Activated CD4-positive, alpha-beta T cell treated with anti-CD3 and anti-CD28 coated beads, Interleukin-2, amount 10 ng/mL, durations not matched to agents 7 days and 5 days (primary cell): ENCODE results near the gene GNAT2. TPM values are rescaled to one million over a fixed set of nuclear protein-coding genes. Genes with fewer than 3 reads are reported as not detected.
"Not testable (repeated sequence)": the region's sequence is repeated elsewhere in the genome, so short reads cannot be mapped to it uniquely, and the experiment has no call there.

Experiments
- CTCF ChIA-PET: fragments of 350-600 bp; sonication (Branson Sonifier 250); formaldehyde crosslinking; loops from one replicate; lab custom pipeline; 2021; ENCODE audit warnings: antibody characterized with exemption; lab: Charles Lee
- POLR2A ChIA-PET: fragments of 350-600 bp; sonication (Branson Sonifier 250); formaldehyde crosslinking; loops from one replicate; lab custom pipeline; 2021; ENCODE audit warnings: antibody characterized with exemption; lab: Charles Lee
- DNase-seq: peaks from one replicate; pipeline ENCODE4 v3.0.0-alpha.2; 2020
- H3K27ac Mint-ChIP-seq: one replicate; pipeline ENCODE4 v1.8.0; 2021; ENCODE audit warnings: mild to moderate bottlenecking, moderate library complexity, mixed read lengths
- H3K27me3 Mint-ChIP-seq: one replicate; pipeline ENCODE4 v1.8.0; 2021; ENCODE audit warnings: mixed read lengths
- H3K36me3 Mint-ChIP-seq: one replicate; pipeline ENCODE4 v1.8.0; 2021; ENCODE audit warnings: low read depth, mixed read lengths
- H3K4me1 Mint-ChIP-seq: one replicate; pipeline ENCODE4 v1.8.0; 2021; ENCODE audit warnings: mixed read lengths
- H3K4me3 Mint-ChIP-seq: one replicate; pipeline ENCODE4 v1.8.0; 2021; ENCODE audit warnings: mild to moderate bottlenecking, moderate library complexity, mixed read lengths
- H3K9me3 Mint-ChIP-seq: one replicate; pipeline ENCODE4 v1.8.0; 2021; ENCODE audit warnings: mixed read lengths
- total RNA-seq, 2 experiments: library from RNA; stranded (reverse); gene quantifications; one replicate each; pipeline ENCODE4 v1.2.3, GENCODE V29; 2021

GNAT2 gene
- not detected for total RNA-seq

GRCh38 chr1:109619576-109620400 lies at the start of gene GNAT2, which contains the start of gene AMPD2:
Gene GNAT2, minus strand, starts transcription at chr1:109619616. Its CDS starts 6,746 bp downstream, at chr1:109612870.
Gene AMPD2, plus strand, starts transcription at chr1:109619837. Its CDS starts 1,339 bp downstream, at chr1:109621176.
- Mint-ChIP-seq H3K4me3 (peak within 1 kb of the TSS; percentile 84), H3K9me3 (no peaks in the 10 kb centered on the region), H3K27ac (peak within 1 kb of the TSS; percentile 94), H3K4me1 (peaks cover 66% of the 10 kb centered on the region), H3K27me3 (no peaks in the 10 kb centered on the region), H3K36me3 (peaks cover 11% of the 10 kb centered on the region)
- ChIA-PET POLR2A (interaction anchor here (0.8 to 1.2 kb wide), 2 partner anchors 71 to 74 kb away, joined by 3 read pairs; partner anchors contain the start of gene GNAI3), CTCF (interaction anchor here (1.0 to 3.7 kb wide), 11 partner anchors 11 to 364 kb away, joined by 3 to 10 read pairs (median 6); partner anchors contain the start of gene AHCYL1)
- peak; percentile 73 for DNase-seq

DNA sequence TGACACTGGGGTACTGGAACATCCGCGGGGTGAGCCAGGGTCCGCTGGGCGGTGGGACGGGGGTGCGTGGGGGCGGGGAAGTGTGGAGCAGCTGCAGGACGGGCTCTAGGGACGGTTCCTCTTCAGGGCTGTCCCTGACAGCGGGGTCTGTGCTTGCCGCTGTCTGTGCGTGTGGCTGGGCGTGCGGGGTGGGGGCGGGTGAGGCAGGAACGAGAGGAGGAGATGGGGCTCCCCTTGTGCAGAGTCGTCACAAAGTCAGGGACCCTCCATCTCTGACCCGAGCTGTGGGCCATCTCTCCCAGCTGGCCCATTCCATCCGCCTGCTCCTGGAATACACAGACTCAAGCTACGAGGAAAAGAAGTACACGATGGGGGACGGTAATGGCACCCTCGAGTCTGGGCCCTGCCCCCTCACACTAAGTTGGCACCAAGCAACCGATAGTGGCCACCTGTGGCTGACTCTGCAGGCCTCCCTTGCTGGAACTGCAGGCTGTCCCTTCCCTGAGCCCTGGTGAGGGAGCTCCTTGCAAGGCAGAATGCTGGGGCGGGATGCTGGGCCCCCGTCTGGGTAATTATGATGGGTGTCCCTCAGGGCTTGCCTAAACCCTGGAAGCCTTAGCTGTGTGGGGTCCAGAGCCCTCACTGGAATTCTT lies 48.8 kb upstream of the GNAT2 start:
- H3K4me3 Mint-ChIP-seq: peak overlapping the region; percentile 75
- peaks cover 2% of the 10 kb centered on the region for H3K36me3 Mint-ChIP-seq
- peak overlapping the region; percentile 75 for H3K27ac Mint-ChIP-seq
- CTCF ChIA-PET: interaction anchor here (0.6 to 1.8 kb wide), 5 partner anchors 28 to 1271 kb away, joined by 3 to 4 read pairs (median 3); no protein-coding TSS in a partner anchor
- H3K27me3 Mint-ChIP-seq: no peaks in the 10 kb centered on the region
- H3K9me3 Mint-ChIP-seq: no peaks in the 10 kb centered on the region
- POLR2A ChIA-PET: interaction anchor here (0.6 kb wide), 1 partner anchor 424 kb away, joined by 3 read pairs; no protein-coding TSS in a partner anchor
- DNase-seq: no peak
- peaks cover 27% of the 10 kb centered on the region for H3K4me1 Mint-ChIP-seq

GRCh38 chr1:109667452-109668122 lies 48.2 kb upstream of the GNAT2 start, which contains the start of gene GSTM2:
Gene GSTM2, plus strand, starts transcription at chr1:109668057. Its CDS starts 59 bp downstream, at chr1:109668116.
- peaks cover 2% of the 10 kb centered on the region for H3K36me3 Mint-ChIP-seq
- H3K4me1 Mint-ChIP-seq: peaks cover 27% of the 10 kb centered on the region
- ChIA-PET POLR2A (no interaction called here), CTCF (interaction anchor here (0.6 to 1.4 kb wide), 3 partner anchors 28 to 1272 kb away, joined by 3 to 4 read pairs (median 3); no protein-coding TSS in a partner anchor)
- H3K27ac Mint-ChIP-seq: peak within 1 kb of the TSS; percentile 75
- peak; percentile 89 for DNase-seq
- H3K4me3 Mint-ChIP-seq: peak within 1 kb of the TSS; percentile 75
- no peaks in the 10 kb centered on the region for H3K27me3 Mint-ChIP-seq
- no peaks in the 10 kb centered on the region for H3K9me3 Mint-ChIP-seq

- H3K4me3 Mint-ChIP-seq: no peak overlapping the region
- ChIA-PET CTCF (no interaction called here), POLR2A (no interaction called here)
- no peak for DNase-seq
- no peaks in the 10 kb centered on the region for H3K9me3 Mint-ChIP-seq
- peaks cover 15% of the 10 kb centered on the region for H3K4me1 Mint-ChIP-seq
- H3K36me3 Mint-ChIP-seq: no peaks in the 10 kb centered on the region
- no peak overlapping the region for H3K27ac Mint-ChIP-seq
- H3K27me3 Mint-ChIP-seq: no peaks in the 10 kb centered on the region
These were observed 45.3 kb upstream of the GNAT2 start for GRCh38 chr1:109664671-109665070.

DNA sequence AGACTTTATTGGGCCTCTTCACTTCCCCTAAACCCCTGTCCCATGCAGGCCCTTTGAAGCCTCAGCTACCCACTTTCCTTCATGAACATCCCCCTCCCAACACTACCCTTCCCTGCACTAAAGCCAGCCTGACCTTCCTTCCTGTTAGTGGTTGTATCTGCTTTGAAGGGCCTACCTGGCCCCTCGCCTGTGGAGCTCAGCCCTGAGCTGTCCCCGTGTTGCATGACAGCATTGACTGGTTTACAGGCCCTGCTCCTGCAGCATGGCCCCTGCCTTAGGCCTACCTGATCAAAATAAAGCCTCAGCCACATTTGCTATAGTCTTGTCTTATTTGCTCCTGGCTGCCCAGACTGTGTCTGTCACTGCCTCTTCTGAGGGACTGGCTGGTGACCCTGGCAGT lies 42.0 kb upstream of the GNAT2 start:
- Mint-ChIP-seq H3K36me3 (no peaks in the 10 kb centered on the region), H3K4me3 (no peak overlapping the region), H3K27ac (no peak overlapping the region), H3K27me3 (no peaks in the 10 kb centered on the region), H3K4me1 (peaks cover 3% of the 10 kb centered on the region), H3K9me3 (no peaks in the 10 kb centered on the region)
- no peak for DNase-seq
- CTCF ChIA-PET: interaction anchor here (0.6 to 1.3 kb wide), 6 partner anchors 9 to 171 kb away, joined by 3 to 5 read pairs (median 3); no protein-coding TSS in a partner anchor
- POLR2A ChIA-PET: no interaction called here

DNA sequence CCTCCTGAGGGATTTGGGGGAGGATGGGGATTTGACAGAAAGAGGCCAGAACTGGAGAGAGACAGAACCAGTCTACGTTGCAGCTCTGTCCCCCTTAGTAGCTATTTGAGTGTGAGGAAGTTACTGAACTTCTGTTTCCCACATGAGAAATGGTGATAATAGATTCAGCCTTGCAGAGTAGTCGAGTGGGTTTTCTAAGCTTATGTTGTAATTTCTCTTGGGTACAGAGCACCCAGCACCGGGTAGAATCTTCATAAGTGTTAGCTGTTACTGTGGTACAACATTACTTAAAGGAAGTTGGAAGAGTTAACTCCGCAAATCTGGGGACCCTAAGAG lies 41.2 kb upstream of the GNAT2 start:
- CTCF ChIA-PET: interaction anchor here (1.3 kb wide), 1 partner anchor 20 kb away, joined by 5 read pairs; no protein-coding TSS in a partner anchor
- POLR2A ChIA-PET, H3K27ac Mint-ChIP-seq, H3K9me3 Mint-ChIP-seq, H3K4me3 Mint-ChIP-seq, DNase-seq, H3K36me3 Mint-ChIP-seq, H3K27me3 Mint-ChIP-seq: not testable (repeated sequence)
- H3K4me1 Mint-ChIP-seq: peaks cover 10% of the 10 kb centered on the region

- Mint-ChIP-seq H3K27ac (no peak overlapping the region), H3K9me3 (no peaks in the 10 kb centered on the region), H3K27me3 (no peaks in the 10 kb centered on the region), H3K4me1 (peaks cover 14% of the 10 kb centered on the region), H3K36me3 (no peaks in the 10 kb centered on the region), H3K4me3 (no peak overlapping the region)
- CTCF ChIA-PET: interaction anchor here (1.3 kb wide), 1 partner anchor 20 kb away, joined by 5 read pairs; no protein-coding TSS in a partner anchor
- no peak for DNase-seq
- POLR2A ChIA-PET: no interaction called here
These were observed 40.7 kb upstream of the GNAT2 start for GRCh38 chr1:109659997-109660690.

- no peak for DNase-seq
- Mint-ChIP-seq H3K4me3 (no peak overlapping the region), H3K27ac (no peak overlapping the region), H3K36me3 (no peaks in the 10 kb centered on the region), H3K27me3 (peaks cover 5% of the 10 kb centered on the region), H3K9me3 (no peaks in the 10 kb centered on the region), H3K4me1 (peaks cover 24% of the 10 kb centered on the region)
- ChIA-PET CTCF (interaction anchor here (1.3 to 3.7 kb wide), 3 partner anchors 16 to 118 kb away, joined by 3 to 10 read pairs (median 3); no protein-coding TSS in a partner anchor), POLR2A (no interaction called here)
These were observed 39.7 kb upstream of the GNAT2 start for GRCh38 chr1:109659145-109659544.

GRCh38 chr1:109658533-109659042 lies 39.2 kb upstream of the GNAT2 start:
- Mint-ChIP-seq H3K4me3 (no peak overlapping the region), H3K27ac (peak overlapping the region; percentile 41), H3K36me3 (no peaks in the 10 kb centered on the region), H3K4me1 (peaks cover 25% of the 10 kb centered on the region), H3K9me3 (no peaks in the 10 kb centered on the region), H3K27me3 (peaks cover 6% of the 10 kb centered on the region)
- no peak for DNase-seq
- ChIA-PET POLR2A (no interaction called here), CTCF (interaction anchor here (1.3 to 3.7 kb wide), 4 partner anchors 16 to 118 kb away, joined by 3 to 10 read pairs (median 6); no protein-coding TSS in a partner anchor)

GRCh38 chr1:109657970-109658369 lies 38.6 kb upstream of the GNAT2 start:
- POLR2A ChIA-PET: no interaction called here
- peaks cover 12% of the 10 kb centered on the region for H3K27me3 Mint-ChIP-seq
- DNase-seq: no peak
- no peak overlapping the region for H3K27ac Mint-ChIP-seq
- H3K9me3 Mint-ChIP-seq: no peaks in the 10 kb centered on the region
- no peak overlapping the region for H3K4me3 Mint-ChIP-seq
- H3K36me3 Mint-ChIP-seq: no peaks in the 10 kb centered on the region
- peaks cover 26% of the 10 kb centered on the region for H3K4me1 Mint-ChIP-seq
- CTCF ChIA-PET: interaction anchor here (1.5 to 3.7 kb wide), 4 partner anchors 18 to 326 kb away, joined by 3 to 13 read pairs (median 9); partner anchors contain the start of gene AHCYL1

GRCh38 chr1:109657395-109657794 lies 38.0 kb upstream of the GNAT2 start:
- no peak overlapping the region for H3K27ac Mint-ChIP-seq
- CTCF ChIA-PET: interaction anchor here (1.5 to 3.7 kb wide), 3 partner anchors 18 to 327 kb away, joined by 8 to 13 read pairs (median 10); partner anchors contain the start of gene AHCYL1
- peaks cover 12% of the 10 kb centered on the region for H3K27me3 Mint-ChIP-seq
- POLR2A ChIA-PET: no interaction called here
- no peak for DNase-seq
- peak overlapping the region; percentile 82 for H3K4me3 Mint-ChIP-seq
- H3K36me3 Mint-ChIP-seq: no peaks in the 10 kb centered on the region
- H3K9me3 Mint-ChIP-seq: no peaks in the 10 kb centered on the region
- H3K4me1 Mint-ChIP-seq: peaks cover 26% of the 10 kb centered on the region
